ENCODE measurements around the gene ZNF777.
"Not testable (repeated sequence)": the region's sequence is repeated elsewhere in the genome, so short reads cannot be mapped to it uniquely, and the experiment has no call there.

ZNF777 gene

DNA sequence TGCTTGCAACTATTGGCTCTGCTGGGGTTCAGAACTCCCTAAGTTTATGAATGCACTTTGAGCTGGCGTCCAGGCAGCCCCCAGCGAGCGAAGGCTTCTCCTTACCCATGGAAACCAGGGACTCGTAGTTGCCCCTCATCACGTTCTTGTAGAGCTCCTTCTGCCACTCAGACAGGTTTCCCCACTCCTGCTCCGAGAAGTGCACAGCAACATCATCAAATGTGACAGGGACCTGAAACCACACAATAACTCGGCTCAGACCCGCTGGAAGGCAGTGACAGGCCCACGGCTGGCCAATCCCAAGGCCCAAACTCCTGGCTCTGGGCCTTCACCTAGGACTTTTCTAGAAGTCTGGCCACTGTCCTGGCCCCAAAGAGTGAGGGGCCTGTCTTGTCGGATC, 6.9 kb downstream of the ZNF777 start:
- no peak for DNase-seq (ENCODE audit: low read depth)
- no peak overlapping the region for H3K4me3 ChIP-seq (ENCODE audit: low read depth, low read length)
- TF ChIP-seq, protein P1, sequence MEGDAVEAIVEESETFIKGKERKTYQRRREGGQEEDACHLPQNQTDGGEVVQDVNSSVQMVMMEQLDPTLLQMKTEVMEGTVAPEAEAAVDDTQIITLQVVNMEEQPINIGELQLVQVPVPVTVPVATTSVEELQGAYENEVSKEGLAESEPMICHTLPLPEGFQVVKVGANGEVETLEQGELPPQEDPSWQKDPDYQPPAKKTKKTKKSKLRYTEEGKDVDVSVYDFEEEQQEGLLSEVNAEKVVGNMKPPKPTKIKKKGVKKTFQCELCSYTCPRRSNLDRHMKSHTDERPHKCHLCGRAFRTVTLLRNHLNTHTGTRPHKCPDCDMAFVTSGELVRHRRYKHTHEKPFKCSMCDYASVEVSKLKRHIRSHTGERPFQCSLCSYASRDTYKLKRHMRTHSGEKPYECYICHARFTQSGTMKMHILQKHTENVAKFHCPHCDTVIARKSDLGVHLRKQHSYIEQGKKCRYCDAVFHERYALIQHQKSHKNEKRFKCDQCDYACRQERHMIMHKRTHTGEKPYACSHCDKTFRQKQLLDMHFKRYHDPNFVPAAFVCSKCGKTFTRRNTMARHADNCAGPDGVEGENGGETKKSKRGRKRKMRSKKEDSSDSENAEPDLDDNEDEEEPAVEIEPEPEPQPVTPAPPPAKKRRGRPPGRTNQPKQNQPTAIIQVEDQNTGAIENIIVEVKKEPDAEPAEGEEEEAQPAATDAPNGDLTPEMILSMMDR (conservative IDR thresholded peaks at IDR 0.05; ENCODE audit: low read depth, low read length) = no peak

DNA sequence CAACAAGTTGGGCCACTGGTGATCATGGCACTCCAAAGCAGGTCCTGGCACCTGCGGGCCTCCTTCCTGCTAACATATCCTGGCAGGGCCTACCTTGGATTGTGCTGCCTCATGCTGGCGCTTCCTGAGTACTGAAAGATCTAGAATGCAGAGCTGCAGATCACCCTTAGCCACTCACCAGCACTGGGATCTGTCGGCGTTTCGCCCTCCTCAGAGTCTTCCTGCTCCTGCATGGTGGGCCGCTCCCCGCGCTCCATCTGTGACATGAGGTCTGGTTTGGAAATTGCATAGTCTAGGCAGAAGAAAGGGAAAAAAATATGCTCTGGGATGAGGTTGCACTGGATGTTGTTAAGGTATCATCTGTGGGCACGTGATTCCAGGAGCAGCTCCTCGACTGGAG, 10.0 kb downstream of the ZNF777 start:
- TF ChIP-seq, protein P1 (conservative IDR thresholded peaks at IDR 0.05; ENCODE audit: low read depth, low read length) = no peak
- DNase-seq (ENCODE audit: low read depth) = no peak
- H3K4me3 ChIP-seq (ENCODE audit: low read depth, low read length) = no peak overlapping the region

DNA sequence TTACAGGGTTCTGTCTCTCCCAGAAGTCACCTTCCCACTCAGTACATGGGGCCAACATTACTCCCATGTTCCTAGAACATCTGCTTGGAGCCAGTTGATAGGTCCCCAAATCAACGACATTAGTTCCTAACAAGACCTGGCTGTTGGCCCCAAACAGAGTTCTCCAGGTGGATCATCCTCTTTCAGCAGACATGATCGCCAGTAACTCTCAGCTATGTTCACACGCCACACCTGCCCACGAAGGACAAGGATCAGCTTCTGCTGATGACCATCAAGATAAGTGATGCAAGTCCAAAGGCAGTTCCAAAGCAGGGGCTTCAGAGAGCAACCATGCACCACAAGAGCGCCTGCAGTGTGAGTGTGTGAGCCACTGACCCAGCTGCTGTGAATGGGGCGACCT, 11.0 kb downstream of the ZNF777 start:
- H3K4me3 ChIP-seq (ENCODE audit: low read depth, low read length) = no peak overlapping the region
- TF ChIP-seq, protein P1 (conservative IDR thresholded peaks at IDR 0.05; ENCODE audit: low read depth, low read length) = no peak
- no peak for DNase-seq (ENCODE audit: low read depth)

DNA sequence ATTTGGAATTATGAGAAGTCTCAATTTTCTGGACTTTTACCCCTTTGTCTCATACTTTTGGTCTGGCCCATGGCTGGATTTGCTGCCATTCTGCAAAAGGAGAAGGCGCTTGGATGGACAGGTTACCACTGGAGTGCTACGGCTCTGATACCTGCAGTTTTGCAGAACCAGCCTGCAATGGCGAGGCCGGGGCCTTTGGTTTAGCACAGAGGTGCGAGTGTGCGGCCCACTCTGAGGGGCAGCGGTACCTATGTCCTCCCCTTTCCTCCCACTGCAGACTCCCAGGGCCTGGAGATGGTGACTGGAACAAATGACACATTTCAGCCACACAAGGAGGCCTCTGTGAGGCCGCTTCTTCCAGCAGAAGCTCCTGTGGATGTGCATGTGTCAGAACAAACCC, 11.9 kb downstream of the ZNF777 start:
- H3K4me3 ChIP-seq (ENCODE audit: low read depth, low read length) = no peak overlapping the region
- DNase-seq (ENCODE audit: low read depth) = no peak
- TF ChIP-seq, protein P1 (conservative IDR thresholded peaks at IDR 0.05; ENCODE audit: low read depth, low read length) = no peak

DNA sequence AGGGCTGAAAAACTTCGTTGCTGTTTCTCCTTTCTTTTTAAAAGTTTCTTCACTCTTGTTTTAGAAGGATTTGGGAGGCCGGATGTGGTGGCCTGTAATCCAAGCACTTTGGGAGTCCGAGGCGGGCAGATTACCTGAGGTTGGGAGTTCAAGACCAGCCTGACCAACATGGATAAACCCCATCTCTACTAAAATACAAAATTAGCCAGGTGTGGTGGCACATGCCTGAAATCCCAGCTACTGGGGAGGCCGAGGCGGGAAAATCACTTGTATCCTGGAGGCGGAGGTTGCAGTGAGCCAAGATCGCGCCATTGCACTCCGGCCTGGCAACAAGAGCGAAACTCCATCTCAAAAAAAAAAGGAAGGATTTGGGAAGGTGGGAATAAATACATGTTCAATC, 14.8 kb downstream of the ZNF777 start:
- not testable (repeated sequence) for H3K4me3 ChIP-seq (ENCODE audit: low read depth, low read length); DNase-seq (ENCODE audit: low read depth)

DNA sequence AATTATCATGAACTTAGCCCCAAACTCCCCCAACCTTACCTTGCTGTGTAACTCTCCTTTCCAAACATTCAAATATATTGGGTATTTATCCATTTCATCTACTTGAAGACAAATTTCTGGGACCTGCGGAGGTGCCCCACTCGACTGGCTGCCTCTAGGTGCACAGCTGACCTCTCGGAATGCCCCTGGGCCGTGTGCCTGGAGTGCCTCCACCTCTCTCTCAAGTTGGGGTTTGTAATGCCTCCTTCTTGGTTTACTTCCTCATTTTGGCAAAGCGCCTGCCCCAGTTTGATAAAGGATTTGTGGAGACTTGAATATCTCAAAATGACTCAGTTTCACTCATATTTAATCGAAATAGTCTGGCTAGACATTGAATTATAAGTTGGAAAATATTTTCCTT, 16.6 kb downstream of the ZNF777 start:
- DNase-seq (ENCODE audit: low read depth) = no peak
- TF ChIP-seq, protein P1 (conservative IDR thresholded peaks at IDR 0.05; ENCODE audit: low read depth, low read length) = no peak
- no peak overlapping the region for H3K4me3 ChIP-seq (ENCODE audit: low read depth, low read length)

- no peak overlapping the region for H3K4me3 ChIP-seq (ENCODE audit: low read depth, low read length)
- TF ChIP-seq, protein P1 (conservative IDR thresholded peaks at IDR 0.05; ENCODE audit: low read depth, low read length) = no peak
- no peak for DNase-seq (ENCODE audit: low read depth)
Observed at GRCh38 chr7:149443523-149443922, 17.3 kb downstream of the ZNF777 start.

DNA sequence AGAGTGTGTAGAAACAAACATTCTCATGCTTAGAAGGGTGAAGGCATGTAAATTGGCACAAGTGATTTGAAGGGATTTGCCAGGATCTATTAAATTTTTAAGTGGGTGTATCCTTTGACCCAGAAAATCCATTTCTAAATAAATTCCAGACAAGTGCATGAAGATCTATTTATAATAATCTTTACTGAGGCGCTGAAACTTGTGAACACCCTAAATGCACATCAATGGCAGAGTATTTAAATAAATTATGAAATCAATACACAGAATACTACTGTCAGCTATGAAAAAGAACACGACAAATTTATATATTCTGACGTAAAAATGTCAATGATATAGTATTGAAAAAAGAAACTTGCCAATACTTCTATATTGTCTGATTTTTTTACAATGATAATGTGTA, 17.9 kb downstream of the ZNF777 start:
- TF ChIP-seq, protein P1 (conservative IDR thresholded peaks at IDR 0.05; ENCODE audit: low read depth, low read length) = no peak
- no peak overlapping the region for H3K4me3 ChIP-seq (ENCODE audit: low read depth, low read length)
- DNase-seq (ENCODE audit: low read depth) = no peak

Measured in choroid plexus epithelial cell (primary cell).